HepG2 (cell line): ENCODE data around the gene CLASP1.

Source experiments
- CTCF ChIP-seq: sonication (generic); formaldehyde crosslinking; IDR thresholded peaks from 2 replicates; pipeline ENCODE4 v1.5.0; 2020; ENCODE audit warnings: mild to moderate bottlenecking, missing genetic modification reagents, moderate library complexity
- EZH2 ChIP-seq: conservative IDR thresholded peaks from 2 replicates; pipeline ENCODE4 v1.6.1; 2012; ENCODE audit warnings: mild to moderate bottlenecking, low read depth, low read length, moderate library complexity
- FOXO4 ChIP-seq: sonication (generic); formaldehyde crosslinking; conservative IDR thresholded peaks from 2 replicates; pipeline ENCODE4 v1.8.1; 2023; ENCODE audit warnings: missing genetic modification reagents
- KAT8 ChIP-seq: IDR thresholded peaks from 2 replicates; pipeline ENCODE4 v1.6.1; 2016; ENCODE audit warnings: missing genetic modification reagents, missing compliant biosample characterization
- KLF9 ChIP-seq: IDR thresholded peaks from 2 replicates; pipeline ENCODE4 v1.6.1; 2016; ENCODE audit warnings: low read depth
- PAX8 ChIP-seq: sonication (generic); formaldehyde crosslinking; IDR thresholded peaks from 2 replicates; pipeline ENCODE4 v1.8.0; 2022; ENCODE audit warnings: mild to moderate bottlenecking, missing genetic modification reagents, borderline replicate concordance
- POLR2A ChIP-seq, 2 experiments: IDR thresholded peaks; 2 replicates each; pipeline ENCODE4 v1.6.1; 2011; ENCODE audit warnings: low read depth in 2 of 2, low read length in 2 of 2, mild to moderate bottlenecking in 1 of 2, moderate library complexity in 1 of 2; ENCODE audit not compliant: insufficient read depth in 1 of 2
- TEAD2 ChIP-seq: sonication (generic); formaldehyde crosslinking; IDR thresholded peaks from 2 replicates; pipeline ENCODE4 v1.9.0; 2021; ENCODE audit warnings: missing genetic modification reagents
- U2AF2 ChIP-seq: fragments of 200-400 bp; formaldehyde crosslinking; IDR thresholded peaks from 2 replicates; pipeline ENCODE4 v1.6.1; 2017; ENCODE audit warnings: low read depth, mild to moderate bottlenecking, low read length
- ZC3H4 ChIP-seq: sonication (generic); formaldehyde crosslinking; IDR thresholded peaks from 2 replicates; pipeline ENCODE4 v1.4.0; 2020; ENCODE audit warnings: missing genetic modification reagents, borderline replicate concordance

- no peak for TF ChIP-seq U2AF2
- no peak for TF ChIP-seq POLR2A (IDR thresholded peaks at IDR 0.05; ENCODE audit: insufficient read depth in 1 of 2, low read depth in 2 of 2, low read length in 2 of 2)
- TF ChIP-seq EZH2 = no peak
- TF ChIP-seq PAX8 = no peak
- TF ChIP-seq KAT8 (CRISPR knock-in tag) = no peak
- no peak for TF ChIP-seq FOXO4
- no peak for TF ChIP-seq CTCF (CRISPR knock-in tag)
- TF ChIP-seq KLF9 (CRISPR knock-in tag) = no peak
- no peak for TF ChIP-seq TEAD2
- TF ChIP-seq ZC3H4 (CRISPR knock-in tag) = no peak
These were observed 142.6 kb downstream of the CLASP1 start for GRCh38 chr2:121506621-121507020.
